ENCODE measurements around the gene SREBF1. TPM values are rescaled to one million over a fixed set of nuclear protein-coding genes. Genes with fewer than 3 reads are reported as not detected.

SREBF1 gene
- total RNA-seq, 1 donor from 2014 or later: 175 TPM

DNA sequence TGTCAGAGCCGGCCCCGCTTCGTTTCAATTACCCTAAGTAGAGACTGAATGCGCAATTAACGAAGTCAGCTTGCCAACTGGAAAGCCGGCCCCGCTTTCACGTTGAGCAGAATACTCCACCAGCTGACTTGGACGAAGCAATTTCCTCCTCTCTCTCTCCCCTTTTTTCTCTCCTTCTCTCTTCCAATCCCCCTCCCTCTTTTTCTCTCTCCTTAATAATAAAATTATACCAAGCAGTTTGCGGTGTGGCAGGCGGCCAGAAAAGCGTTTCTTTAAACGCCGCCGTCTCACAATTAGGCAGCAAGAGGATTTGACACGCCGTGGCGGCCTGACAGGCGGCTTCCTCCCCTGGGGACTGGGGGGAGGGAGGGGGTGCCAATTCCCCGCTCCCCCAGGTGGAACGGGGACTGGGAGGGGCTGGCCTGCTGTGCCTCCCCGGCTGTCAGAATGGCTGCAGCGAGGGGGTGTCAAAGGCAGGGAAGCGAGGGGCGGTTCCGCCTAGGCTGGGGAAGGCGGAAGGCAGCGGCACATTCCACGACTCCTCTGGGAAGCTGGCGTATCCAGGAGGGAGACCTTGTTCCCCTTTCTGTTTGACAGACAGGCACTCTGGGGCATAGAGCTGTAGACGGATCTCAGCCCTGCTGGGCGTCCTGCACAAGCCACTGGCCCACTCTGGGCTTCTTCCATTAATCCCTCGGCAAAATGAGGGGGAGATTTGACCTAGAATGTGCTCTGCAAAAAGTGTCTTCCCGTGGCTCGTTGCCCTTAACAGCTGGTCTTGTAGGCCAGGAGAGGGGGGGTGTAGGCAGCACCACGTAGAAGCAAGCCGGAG lies 52.7 kb downstream of the SREBF1 start:
- intact Hi-C loops (cut with micrococcal nuclease): no loop called here

DNA sequence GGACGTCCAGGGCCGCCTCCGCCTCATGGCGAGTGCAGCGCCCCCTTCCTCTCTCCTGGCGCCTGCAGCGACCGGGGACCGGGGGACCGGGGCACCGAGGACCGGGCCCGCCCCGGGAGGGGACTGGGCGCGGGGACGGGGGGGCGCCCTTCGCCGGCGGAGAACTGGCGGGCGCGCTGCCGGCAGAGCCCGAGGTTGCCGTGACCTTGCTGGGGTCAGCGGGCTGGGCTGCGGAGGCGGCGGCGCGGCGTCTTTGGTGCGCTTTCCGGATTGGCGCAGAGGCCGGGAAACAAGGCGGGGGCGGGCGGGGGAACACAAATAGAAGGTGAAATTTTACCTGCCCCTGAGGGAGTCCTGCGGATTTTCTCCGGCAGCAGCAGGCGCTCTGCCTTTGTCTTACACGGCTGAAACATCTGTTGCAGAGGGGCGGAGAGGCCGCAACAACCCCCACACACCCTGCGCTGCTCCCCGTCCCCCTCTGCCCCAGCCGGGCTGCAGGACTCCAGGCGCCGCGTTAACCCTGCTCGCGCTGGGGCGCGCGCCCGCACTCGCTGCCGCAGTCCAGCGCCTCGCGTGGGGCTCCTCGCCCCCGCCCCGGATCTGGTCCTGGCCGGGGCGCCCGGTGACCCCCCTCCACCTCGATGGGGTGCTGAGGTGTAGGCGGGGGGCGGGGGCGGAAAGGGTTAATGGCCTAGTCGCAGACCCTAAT lies 53.5 kb downstream of the SREBF1 start:
- intact Hi-C loops (cut with micrococcal nuclease): no loop called here

DNA sequence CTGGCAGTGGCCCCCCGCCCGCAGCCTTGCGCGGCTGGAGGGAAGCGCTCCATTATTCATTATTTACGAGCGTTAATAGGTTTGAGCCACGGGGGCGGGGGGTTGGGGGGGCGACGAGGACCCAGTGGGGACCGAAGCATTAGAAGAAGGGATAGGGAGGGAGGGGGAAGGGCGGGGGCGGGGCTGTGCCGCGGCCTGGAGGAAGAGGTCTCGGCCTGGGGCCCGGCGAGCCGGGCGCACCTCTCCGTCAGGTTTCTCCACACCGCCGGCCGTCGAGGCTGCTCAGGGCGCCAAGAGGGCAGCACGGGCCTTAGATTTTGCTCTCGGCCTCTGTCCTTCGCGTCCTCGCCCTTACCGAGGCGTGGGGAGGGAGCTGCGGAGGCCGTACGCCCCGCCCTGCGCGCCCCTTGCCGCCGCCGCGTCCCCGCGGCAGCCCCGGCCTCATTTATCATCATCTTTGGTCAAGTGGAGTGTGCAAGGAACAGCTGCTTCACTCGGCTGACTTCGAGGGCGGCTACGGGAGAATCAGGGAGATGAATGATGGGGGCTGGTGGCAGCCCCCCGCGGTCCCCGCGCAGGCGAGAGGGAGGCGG lies 54.2 kb downstream of the SREBF1 start:
- intact Hi-C loops (cut with micrococcal nuclease): no loop called here

DNA sequence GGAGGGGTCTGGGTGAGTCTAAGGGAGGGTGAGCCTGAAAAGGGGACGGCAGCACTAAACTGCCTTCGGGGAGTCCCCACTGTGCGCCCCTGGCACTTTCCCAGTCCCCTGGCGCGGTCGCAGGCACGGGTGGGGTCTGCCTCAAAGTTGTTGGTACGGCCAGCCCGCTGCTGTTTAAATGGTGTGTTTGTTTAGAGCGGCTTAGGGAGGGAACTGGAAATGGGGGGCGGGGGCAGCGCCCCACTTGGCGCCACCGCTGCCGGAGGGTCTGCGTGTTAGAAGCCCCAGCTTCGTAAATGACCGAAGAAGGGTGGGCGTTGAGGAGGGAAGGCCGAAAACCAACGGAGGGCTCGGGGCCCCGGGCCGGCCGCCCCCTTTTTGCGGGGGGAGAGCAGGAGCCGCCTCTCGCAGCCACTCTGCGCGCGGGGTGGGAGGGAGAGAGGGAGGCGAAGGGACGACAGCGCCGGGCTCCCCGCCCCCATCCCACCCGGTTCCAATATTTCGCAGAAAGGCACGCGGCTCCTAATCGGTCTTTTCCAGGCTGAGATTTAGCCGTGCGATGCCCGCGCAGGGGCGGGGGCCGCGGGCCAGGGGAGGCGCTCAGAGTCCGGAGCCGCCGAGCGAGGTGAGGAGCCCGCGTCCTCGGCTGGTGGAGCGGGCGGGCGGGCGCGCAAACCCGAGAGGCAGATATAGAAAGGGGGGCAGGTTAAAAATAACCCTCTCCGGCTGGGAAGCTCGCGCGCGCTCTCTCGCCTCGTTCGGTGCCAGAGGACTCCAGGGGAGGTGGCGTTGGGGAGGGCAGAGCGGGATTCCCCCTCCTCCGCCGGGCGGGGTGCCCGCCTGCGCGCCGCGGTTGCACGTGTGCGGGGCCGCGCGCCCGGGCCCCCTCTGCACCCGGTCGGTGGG lies 54.9 kb downstream of the SREBF1 start:
- intact Hi-C loops (cut with micrococcal nuclease): no loop called here

DNA sequence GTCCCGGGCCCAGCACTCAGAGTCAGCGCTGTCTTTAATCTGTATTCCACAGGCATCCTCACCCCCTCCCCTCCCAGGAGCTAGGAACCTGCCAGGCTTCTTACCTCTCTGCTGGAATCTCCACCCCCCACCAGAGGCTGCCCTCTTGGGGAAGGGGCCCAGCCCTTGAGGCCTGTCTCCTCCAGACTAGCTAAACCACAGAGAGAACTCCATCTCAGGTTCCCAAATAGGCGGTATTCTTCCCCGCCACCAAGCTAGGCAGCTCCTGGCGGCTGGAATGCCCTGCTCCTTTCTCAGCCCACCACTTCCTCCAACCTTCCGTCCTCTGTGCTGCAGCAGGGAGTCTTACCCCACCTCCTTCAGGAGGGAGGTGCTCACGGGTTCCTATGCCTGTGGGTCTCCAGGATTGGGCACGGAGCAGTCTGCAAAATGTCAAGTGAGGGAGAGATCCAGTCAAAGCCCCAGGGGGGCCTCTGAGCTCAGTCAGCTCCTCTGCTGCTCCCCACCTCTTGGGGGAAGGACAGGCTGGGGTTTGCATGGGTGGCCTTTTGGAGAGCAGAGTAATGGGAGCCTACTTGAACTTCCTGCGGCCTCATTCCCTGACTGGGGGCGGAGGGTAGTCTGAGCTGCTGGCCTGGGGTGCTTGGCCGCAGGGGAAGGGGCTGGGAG lies 55.7 kb downstream of the SREBF1 start:
- intact Hi-C loops (cut with micrococcal nuclease): no loop called here

DNA sequence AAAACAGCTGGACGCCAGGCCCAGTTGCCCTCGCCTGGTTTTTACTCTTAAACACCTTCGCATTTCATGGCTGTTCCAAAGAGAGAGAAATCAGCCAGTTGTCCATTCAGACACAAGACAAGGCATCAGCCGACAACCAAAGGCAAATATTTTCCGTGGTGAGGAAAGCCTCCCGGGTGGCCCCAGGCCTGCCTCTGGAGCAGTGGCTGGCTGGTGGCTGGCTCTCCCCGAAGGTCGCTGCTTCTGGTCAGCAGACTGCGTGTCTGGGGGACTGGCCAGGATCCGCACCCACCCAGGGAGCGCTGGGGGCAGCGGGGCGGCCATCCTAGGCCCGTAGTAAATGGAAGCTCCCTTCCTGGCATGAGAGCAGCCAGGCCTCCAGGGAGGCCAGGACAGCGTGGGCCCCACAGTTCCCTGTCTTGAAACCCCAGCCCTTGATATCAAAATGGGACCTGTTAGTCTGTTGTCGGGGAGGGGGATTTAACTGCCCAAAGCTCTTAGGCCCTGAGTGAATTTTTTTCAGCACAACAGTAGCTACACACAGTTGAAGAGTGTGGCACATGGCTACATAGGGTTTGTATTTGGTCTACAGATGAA lies 57.7 kb downstream of the SREBF1 start:
- intact Hi-C loops (cut with micrococcal nuclease): no loop called here

DNA sequence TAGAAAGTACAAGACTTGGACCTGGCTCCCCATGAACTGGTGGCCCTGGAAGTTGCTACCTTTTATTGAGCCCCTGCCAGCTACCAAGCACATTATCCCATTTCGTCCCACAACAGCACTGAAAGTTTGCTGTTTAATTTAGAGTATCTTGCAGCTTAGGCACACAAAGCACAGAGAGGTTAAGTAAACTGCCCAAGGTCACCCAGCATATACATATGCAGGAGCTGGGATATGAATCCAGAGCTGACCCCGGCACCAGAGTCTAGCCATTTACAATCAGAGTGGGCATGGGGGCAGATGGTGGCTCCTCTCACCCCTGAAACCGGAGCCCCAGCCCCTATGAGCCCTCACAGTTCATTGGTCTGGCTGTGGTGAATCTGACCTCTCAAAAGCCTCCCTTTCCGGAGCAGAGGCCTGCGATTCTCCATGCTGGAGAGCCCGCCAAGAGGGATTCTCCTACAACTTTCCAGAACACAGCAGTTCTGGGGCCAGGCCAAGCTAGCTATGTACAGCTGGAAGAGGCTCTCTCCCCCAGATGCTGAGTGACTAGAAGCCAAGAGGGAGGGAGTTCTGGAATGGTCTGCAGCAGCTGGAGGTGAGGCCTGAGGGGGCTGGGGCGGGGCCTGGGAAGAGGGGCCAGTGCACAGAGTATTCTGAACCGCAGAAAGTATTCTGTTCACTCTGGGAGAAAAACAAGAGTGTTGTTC lies 58.3 kb downstream of the SREBF1 start:
- intact Hi-C loops (cut with micrococcal nuclease): no loop called here

DNA sequence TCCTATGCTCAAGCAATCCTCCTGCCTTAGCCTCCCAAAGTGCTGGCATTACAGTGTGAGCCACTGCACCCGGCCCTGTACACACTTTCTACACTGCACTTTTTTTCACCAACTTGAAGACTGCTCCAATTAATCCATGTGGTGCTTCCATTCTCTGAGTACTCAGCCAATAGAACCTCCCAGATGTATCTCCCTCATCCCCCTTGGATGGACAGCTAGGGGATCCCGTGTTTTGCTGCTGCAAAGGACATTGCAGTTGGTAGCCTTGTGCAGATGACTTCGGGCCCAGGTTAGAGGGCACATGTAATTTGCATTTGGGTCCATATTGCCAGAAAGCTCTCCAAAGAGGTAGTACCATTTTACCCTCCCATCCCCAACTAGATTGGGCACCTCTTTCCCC lies 59.9 kb downstream of the SREBF1 start:
- intact Hi-C loops (cut with micrococcal nuclease): no loop called here

DNA sequence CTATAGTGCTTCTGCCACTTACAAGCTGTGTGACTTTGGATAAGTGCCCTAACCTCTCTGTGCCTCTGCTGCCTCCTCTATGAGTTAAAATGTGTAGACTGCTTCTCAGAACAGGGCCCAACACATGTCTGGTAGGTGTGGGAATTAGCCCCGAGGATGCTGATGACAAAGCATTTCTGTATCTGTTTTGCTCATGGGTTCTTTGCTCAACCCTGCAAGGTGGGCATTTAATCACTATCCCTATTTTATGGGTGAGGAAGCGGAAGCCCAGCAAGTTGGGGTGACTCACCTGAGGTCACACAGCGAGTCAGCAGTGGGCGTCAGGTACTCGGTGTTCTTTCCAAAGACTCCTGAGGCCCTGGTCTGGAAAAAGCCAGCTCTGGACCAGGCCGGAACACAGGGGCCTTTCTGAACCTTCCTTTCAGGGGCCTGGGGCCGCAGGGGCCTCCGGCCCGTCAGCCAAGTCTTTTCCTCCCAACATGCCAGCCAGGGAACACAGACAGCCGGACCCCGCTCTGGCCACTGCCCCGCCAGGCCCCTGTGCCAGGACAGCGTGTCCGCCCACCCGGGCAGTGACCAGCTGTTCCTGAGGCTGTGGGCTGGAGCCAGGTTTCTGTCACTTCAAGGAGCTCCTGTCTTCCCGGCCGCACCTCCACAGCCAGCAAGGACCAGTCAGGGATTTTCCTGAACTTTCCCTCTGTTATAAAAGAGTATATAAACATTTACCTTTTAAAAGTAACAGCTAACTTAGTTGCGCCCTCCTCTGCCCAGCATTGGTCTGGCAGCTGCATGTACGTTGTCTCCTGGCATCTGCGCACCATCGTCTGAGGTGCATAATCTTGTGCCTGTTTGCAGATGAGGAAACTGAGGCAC lies 62.5 kb downstream of the SREBF1 start:
- intact Hi-C loops (cut with micrococcal nuclease): no loop called here

DNA sequence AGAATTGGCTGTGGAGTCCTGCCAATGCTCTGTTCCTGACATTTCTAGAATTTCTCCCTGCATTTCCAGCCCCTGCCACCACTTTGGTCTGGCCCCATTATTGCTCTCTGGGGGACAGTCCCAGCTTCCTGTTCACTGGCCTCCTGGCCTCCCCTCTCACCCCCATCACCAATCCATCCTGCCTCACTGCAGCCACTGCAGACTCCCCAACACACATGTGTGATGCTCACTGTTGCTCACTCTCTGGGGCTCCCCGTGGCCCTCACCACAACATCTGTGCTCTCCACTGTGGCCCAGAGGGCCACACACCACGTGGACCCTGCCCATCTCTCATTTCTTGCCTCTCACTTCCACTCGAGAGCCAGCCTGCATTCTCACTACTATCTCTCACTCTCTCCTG lies 64.6 kb downstream of the SREBF1 start:
- intact Hi-C loops (cut with micrococcal nuclease): no loop called here

DNA sequence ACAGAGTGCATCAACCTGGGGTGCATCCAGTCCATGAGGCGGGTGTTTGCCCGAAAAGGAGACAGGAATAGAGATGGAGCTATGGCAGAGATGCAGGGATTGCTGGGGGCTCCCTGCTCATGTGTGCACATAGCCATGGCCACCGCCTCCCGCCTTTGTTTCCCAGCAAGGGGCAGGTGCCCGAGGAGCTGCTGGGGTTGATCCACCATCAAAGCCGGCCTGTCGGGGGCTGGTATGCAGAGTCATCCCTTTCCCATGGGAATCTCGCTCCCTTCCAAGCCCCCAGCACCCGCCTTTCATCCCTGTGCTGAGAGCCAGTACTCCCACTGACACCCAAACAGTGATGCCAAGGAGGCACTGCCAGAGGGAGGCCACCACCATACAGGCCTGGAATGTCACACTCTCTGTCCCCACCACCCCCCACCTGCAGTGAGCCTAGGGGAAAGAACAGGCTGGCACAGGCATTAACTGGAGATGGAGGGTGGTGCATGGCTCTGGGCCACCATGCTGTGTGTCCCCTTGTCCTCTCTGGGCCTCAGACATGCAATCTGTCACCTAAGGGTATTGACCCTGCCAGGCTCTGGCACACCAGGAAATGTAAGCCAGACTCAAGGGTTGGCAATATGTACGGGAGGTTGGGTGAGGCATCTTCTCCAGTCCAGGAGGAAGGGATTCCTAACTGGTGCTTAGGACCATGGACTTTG lies 65.1 kb downstream of the SREBF1 start:
- intact Hi-C loops (cut with micrococcal nuclease): no loop called here

DNA sequence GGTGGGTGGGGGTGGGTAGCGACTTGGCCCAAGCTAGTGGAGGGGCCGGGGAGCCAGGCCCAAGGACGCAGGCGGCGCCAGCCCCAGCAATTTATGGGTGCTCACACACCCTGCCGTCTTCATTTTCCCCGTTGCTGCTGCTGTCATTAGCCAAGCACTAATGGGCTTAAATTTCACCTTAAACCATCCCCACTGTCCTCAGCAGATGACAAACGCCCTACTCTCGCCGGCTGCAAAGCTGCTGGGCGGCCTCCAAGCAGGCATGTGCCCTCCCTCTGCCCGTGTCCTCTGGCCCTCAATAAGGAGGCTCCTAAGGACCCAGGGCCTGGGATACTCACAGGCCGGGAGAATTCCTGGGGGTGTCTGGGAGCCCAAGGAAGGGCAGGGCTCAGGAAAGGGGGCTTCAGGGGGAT lies 66.1 kb downstream of the SREBF1 start:
- intact Hi-C loops (cut with micrococcal nuclease): no loop called here

DNA sequence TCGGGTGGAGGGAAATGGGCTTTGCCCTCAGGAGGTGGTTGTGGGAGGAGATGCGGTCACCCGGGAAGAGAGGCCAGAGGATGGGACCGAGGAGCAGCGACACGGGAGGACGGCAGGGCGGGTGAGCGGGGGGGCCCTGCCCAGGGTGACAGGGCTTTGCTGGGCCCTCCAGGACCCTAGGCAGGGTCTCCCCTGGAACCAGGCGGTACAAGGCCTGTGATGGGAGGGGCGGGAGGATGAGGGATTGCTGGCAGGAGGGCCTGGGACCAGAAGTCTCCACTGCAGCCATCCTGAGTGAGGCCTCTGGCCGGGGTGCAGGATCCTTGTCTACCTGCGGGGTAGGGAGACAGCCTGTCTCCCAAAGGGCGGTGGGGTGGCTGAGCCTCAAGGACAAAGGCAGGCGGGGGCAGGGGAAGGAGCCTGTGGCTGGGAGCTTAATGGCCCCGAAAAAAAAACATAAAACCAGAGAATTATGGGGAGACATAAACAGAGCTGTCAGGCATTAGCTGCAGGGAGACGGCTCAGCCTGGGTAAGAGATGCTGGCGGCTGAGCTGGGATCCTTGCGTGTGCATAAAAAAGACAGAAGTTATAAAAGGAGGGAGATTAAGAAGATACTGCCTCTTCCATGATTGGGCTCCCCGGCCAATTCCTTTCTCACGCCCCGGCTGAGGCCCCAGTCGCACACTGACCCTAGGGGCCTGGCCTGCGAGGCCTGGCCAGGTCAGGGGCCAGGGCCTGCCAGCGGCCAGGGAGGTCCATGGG lies 66.7 kb downstream of the SREBF1 start:
- intact Hi-C loops (cut with micrococcal nuclease): no loop called here

DNA sequence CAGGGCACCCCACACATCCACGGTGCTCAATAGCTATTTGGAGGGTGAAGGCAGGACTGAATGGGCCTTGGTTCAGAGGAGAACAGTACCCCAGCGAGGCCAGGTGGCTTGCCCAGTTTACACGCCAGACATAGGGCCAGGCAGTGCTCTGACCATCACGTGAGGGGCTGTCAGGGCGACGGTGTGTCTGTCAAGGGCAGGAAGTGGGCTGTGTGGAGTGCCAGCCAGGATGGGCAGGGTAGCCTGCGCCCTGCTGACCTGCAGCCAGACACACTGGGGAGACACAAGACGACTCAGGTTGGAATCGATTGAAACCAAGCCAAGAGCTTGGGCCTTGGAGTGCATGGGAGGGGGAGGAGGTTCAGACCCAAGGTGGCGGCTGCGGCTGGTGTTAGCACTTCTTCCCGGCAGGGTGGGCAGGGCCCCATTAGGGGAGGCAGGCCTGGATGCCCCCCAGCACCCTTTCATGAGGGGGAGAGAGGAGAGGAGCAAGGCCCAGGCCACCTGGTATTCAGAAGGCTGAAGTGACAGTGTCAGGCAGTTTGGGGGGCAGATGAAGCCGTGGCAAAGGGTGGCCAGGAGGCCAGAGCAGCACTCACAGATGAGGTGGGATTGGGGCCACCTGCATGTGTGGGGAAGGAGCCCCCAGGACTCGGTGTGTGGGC lies 68.2 kb downstream of the SREBF1 start:
- intact Hi-C loops (cut with micrococcal nuclease): no loop called here

DNA sequence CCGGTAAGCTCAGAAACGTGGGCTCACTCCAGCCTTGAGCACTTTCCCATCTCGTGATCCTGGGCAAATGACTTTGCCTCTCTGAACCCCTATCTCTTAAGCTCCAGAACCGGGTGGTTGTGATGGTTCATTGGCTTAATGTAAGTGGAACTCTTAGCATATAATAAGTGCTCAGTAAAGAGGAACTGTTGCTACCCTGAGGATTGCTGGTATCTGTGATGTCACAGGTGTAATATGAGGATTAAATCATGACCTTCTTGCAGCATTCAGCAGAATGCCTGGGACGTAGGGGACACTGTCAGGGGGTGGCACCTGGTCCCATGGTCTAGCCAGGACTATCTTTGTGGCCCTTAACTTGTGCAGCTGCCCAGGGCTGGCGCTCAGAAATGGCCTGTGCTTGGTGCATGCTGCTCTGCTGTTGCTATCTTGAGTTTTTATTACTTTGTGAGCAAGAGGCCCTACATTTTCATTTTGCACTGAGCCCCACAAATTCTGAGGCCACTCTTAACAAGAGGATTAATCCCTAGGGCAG lies 68.8 kb downstream of the SREBF1 start:
- intact Hi-C loops (cut with micrococcal nuclease): no loop called here

DNA sequence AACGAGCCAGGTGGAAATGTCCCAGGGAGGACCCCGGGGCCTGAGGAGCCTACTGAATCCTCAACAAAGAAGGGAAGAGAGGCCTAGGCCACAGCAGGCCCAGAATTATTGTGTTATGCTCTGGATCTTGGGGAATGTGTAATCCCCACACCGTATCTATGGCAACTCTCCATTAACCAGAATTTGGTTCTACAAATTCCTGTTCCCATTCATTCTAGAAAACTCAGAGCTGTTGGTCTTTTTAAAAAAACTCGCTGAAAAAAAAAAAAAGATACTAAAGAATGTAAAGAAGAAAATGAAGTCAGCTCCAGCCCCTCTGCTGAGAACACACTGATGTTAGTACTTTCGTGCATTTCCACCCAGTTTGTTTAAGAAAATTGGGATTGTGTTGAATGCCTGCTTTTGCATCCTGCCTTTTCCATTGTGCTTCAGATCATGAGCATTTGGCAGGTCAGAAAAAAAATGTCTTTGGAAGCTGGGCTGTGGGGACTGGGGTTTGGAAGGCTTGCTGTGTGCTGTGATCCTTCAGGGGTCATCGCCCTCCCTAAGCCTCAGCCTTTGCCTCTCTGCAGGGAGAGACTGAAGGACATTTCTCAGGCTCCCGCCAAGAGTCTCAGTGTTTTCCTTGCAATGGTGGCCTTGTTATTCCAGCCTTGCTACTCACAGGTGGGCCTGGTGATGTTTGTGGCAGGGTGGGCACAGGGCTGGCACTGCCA lies 69.5 kb downstream of the SREBF1 start:
- intact Hi-C loops (cut with micrococcal nuclease): no loop called here
